HG02973 (cell line): ENCODE data around the gene LPP.
A peak's percentile ranks its signal among the peaks of the same experiment; 100 is the strongest.
"Not testable (repeated sequence)": the region's sequence is repeated elsewhere in the genome, so short reads cannot be mapped to it uniquely, and the experiment has no call there.

Source experiments
- ATAC-seq: cut with Tn5 transposase; IDR thresholded peaks from one replicate; pipeline ENCODE4 v1.9.1; 2021; ENCODE audit warnings: moderate library complexity; ENCODE audit not compliant: unreplicated experiment

The LPP gene

GRCh38 chr3:188691004-188691403 lies 537.0 kb downstream of the LPP start:
- no peak for ATAC-seq

- ATAC-seq, result no peak
Measured at GRCh38 chr3:188691665-188692064, 537.7 kb downstream of the LPP start.

GRCh38 chr3:188692700-188693099 lies 538.7 kb downstream of the LPP start:
- ATAC-seq, result no peak

GRCh38 chr3:188693435-188693834 lies 539.5 kb downstream of the LPP start:
- no peak for ATAC-seq

GRCh38 chr3:188695241-188695640 lies 541.3 kb downstream of the LPP start:
- no peak for ATAC-seq

GRCh38 chr3:188697127-188697526 lies 543.2 kb downstream of the LPP start:
- peak; percentile 87 for ATAC-seq

GRCh38 chr3:188698436-188698835 lies 544.5 kb downstream of the LPP start:
- ATAC-seq, result no peak

- no peak for ATAC-seq
Measured at GRCh38 chr3:188700501-188700900, 546.5 kb downstream of the LPP start.

- no peak for ATAC-seq
Measured at GRCh38 chr3:188700918-188701317, 547.0 kb downstream of the LPP start.

GRCh38 chr3:188701485-188701969 lies 547.6 kb downstream of the LPP start:
- no peak for ATAC-seq

- ATAC-seq, result not testable (repeated sequence)
Measured at GRCh38 chr3:188702028-188702427, 548.1 kb downstream of the LPP start.

GRCh38 chr3:188706176-188706575 lies 552.2 kb downstream of the LPP start:
- no peak for ATAC-seq

- ATAC-seq, result no peak
Measured at GRCh38 chr3:188706599-188706998, 552.6 kb downstream of the LPP start.

GRCh38 chr3:188707381-188708288 lies 553.7 kb downstream of the LPP start:
- no peak for ATAC-seq

GRCh38 chr3:188711881-188712247 lies 557.9 kb downstream of the LPP start:
- ATAC-seq, result no peak

- no peak for ATAC-seq
Measured at GRCh38 chr3:188712248-188712924, 558.4 kb downstream of the LPP start.

GRCh38 chr3:188712991-188713390 lies 559.0 kb downstream of the LPP start:
- ATAC-seq, result no peak

- no peak for ATAC-seq
Measured at GRCh38 chr3:188719545-188719944, 565.6 kb downstream of the LPP start.

GRCh38 chr3:188720215-188720614 lies 566.3 kb downstream of the LPP start:
- no peak for ATAC-seq

- no peak for ATAC-seq
Measured at GRCh38 chr3:188720636-188721035, 566.7 kb downstream of the LPP start.

GRCh38 chr3:188721312-188721711 lies 567.4 kb downstream of the LPP start:
- ATAC-seq, result no peak

GRCh38 chr3:188721990-188722389 lies 568.0 kb downstream of the LPP start:
- ATAC-seq, result no peak
